ENCODE measurements around the gene EFCAB13.
"Not testable (repeated sequence)": the region's sequence is repeated elsewhere in the genome, so short reads cannot be mapped to it uniquely, and the experiment has no call there.

The EFCAB13 gene

GRCh38 chr17:47325176-47325575 lies 1.4 kb downstream of the EFCAB13 start:
- DNase-seq (ENCODE audit: low read depth in 1 of 2, low spot score in 1 of 2) = no peak

GRCh38 chr17:47330548-47330947 lies 6.8 kb downstream of the EFCAB13 start:
- DNase-seq (ENCODE audit: low read depth in 1 of 2, low spot score in 1 of 2) = no peak

- no peak for DNase-seq (ENCODE audit: low read depth in 1 of 2, low spot score in 1 of 2)
Observed at GRCh38 chr17:47332287-47332686, 8.5 kb downstream of the EFCAB13 start.

- no peak for DNase-seq (ENCODE audit: low read depth in 1 of 2, low spot score in 1 of 2)
Observed at GRCh38 chr17:47335101-47335936, 11.6 kb downstream of the EFCAB13 start.

- DNase-seq (ENCODE audit: low read depth in 1 of 2, low spot score in 1 of 2) = no peak
Observed at GRCh38 chr17:47338026-47338425, 14.3 kb downstream of the EFCAB13 start.

- DNase-seq (ENCODE audit: low read depth in 1 of 2, low spot score in 1 of 2) = no peak
Observed at GRCh38 chr17:47352848-47353247, 29.1 kb downstream of the EFCAB13 start.

GRCh38 chr17:47358652-47359051 lies 34.9 kb downstream of the EFCAB13 start:
- DNase-seq (ENCODE audit: low read depth in 1 of 2, low spot score in 1 of 2) = no peak

GRCh38 chr17:47363171-47363570 lies 39.4 kb downstream of the EFCAB13 start:
- no peak for DNase-seq (ENCODE audit: low read depth in 1 of 2, low spot score in 1 of 2)

GRCh38 chr17:47367257-47367656 lies 43.5 kb downstream of the EFCAB13 start:
- DNase-seq (ENCODE audit: low read depth in 1 of 2, low spot score in 1 of 2) = no peak

- no peak for DNase-seq (ENCODE audit: low read depth in 1 of 2, low spot score in 1 of 2)
Observed at GRCh38 chr17:47368262-47368661, 44.5 kb downstream of the EFCAB13 start.

GRCh38 chr17:47370899-47371298 lies 47.1 kb downstream of the EFCAB13 start:
- DNase-seq (ENCODE audit: low read depth in 1 of 2, low spot score in 1 of 2) = not testable (repeated sequence)

GRCh38 chr17:47373002-47373401 lies 49.2 kb downstream of the EFCAB13 start:
- no peak for DNase-seq (ENCODE audit: low read depth in 1 of 2, low spot score in 1 of 2)

GRCh38 chr17:47376247-47376646 lies 52.5 kb downstream of the EFCAB13 start:
- no peak for DNase-seq (ENCODE audit: low read depth in 1 of 2, low spot score in 1 of 2)

GRCh38 chr17:47388825-47389224 lies 65.1 kb downstream of the EFCAB13 start:
- no peak for DNase-seq (ENCODE audit: low read depth in 1 of 2, low spot score in 1 of 2)

- not testable (repeated sequence) for DNase-seq (ENCODE audit: low read depth in 1 of 2, low spot score in 1 of 2)
Observed at GRCh38 chr17:47397532-47398128, 73.9 kb downstream of the EFCAB13 start.

GRCh38 chr17:47400333-47400732 lies 76.6 kb downstream of the EFCAB13 start:
- no peak for DNase-seq (ENCODE audit: low read depth in 1 of 2, low spot score in 1 of 2)

GRCh38 chr17:47401100-47401499 lies 77.3 kb downstream of the EFCAB13 start:
- DNase-seq (ENCODE audit: low read depth in 1 of 2, low spot score in 1 of 2) = no peak

- DNase-seq (ENCODE audit: low read depth in 1 of 2, low spot score in 1 of 2) = no peak
Observed at GRCh38 chr17:47404006-47404405, 80.3 kb downstream of the EFCAB13 start.

GRCh38 chr17:47404875-47405274 lies 81.1 kb downstream of the EFCAB13 start:
- no peak for DNase-seq (ENCODE audit: low read depth in 1 of 2, low spot score in 1 of 2)

GRCh38 chr17:47413872-47414271 lies 90.1 kb downstream of the EFCAB13 start:
- no peak for DNase-seq (ENCODE audit: low read depth in 1 of 2, low spot score in 1 of 2)

- no peak for DNase-seq (ENCODE audit: low read depth in 1 of 2, low spot score in 1 of 2)
Observed at GRCh38 chr17:47414612-47415011, 90.9 kb downstream of the EFCAB13 start.

- no peak for DNase-seq (ENCODE audit: low read depth in 1 of 2, low spot score in 1 of 2)
Observed at GRCh38 chr17:47423406-47424295, 99.9 kb downstream of the EFCAB13 start.
